HL-60 (cell line): ENCODE measurements around the gene PARP3.

Experiments used
- DNase-seq, 2 experiments: peaks; one replicate each; pipeline ENCODE4 v3.0.0-alpha.2; 2010 to 2020; ENCODE audit warnings: low read depth in 1 of 2, low spot score in 1 of 2
- H3K27ac ChIP-seq: fragments of 250-450 bp; sonication (Bioruptor Pico); replicated peaks from 2 replicates; pipeline ENCODE4 v1.5.1; 2020; ENCODE audit warnings: mild to moderate bottlenecking, moderate library complexity
- H3K27me3 ChIP-seq: fragments of 250-450 bp; sonication (Bioruptor Pico); 2 replicates; pipeline ENCODE4 v1.5.1; 2021; ENCODE audit warnings: mild to moderate bottlenecking, moderate library complexity; ENCODE audit not compliant: insufficient read depth, poor library complexity, severe bottlenecking
- H3K4me3 ChIP-seq: replicated peaks from 2 replicates; pipeline ENCODE4 v1.5.1; 2011; ENCODE audit warnings: mild to moderate bottlenecking, control low read depth, low read length; ENCODE audit not compliant: insufficient read depth
- GABPA ChIP-seq: IDR thresholded peaks from 2 replicates; pipeline ENCODE4 v1.6.1; 2012; ENCODE audit warnings: low read depth
- POLR2AphosphoS5 ChIP-seq: IDR thresholded peaks from 2 replicates; pipeline ENCODE4 v1.6.1; 2012; ENCODE audit warnings: low read depth
- SPI1 ChIP-seq: IDR thresholded peaks from 2 replicates; pipeline ENCODE4 v1.6.1; 2012; ENCODE audit warnings: low read depth, mild to moderate bottlenecking, borderline replicate concordance
- TF ChIP-seq, protein P1 (sequence below): IDR thresholded peaks from 2 replicates; pipeline ENCODE4 v1.6.1; 2012; ENCODE audit warnings: low read depth; ENCODE audit not compliant: insufficient replicate concordance
- TF ChIP-seq, protein P2 (sequence below): IDR thresholded peaks from one replicate; pipeline ENCODE4 v1.5.1; 2011; ENCODE audit warnings: low read length, control low read depth, inconsistent platforms; ENCODE audit not compliant: insufficient read depth

The PARP3 gene

GRCh38 chr3:51985063-51985462 lies 42.9 kb downstream of the PARP3 start:
- Histone ChIP-seq H3K27ac (no peak overlapping the region), H3K27me3 (no peaks in the 10 kb centered on the region), H3K4me3 (no peak overlapping the region)
- no peak for DNase-seq
- TF ChIP-seq SPI1 (no peak), GABPA (no peak), POLR2AphosphoS5 (no peak)
- TF ChIP-seq, protein P1, sequence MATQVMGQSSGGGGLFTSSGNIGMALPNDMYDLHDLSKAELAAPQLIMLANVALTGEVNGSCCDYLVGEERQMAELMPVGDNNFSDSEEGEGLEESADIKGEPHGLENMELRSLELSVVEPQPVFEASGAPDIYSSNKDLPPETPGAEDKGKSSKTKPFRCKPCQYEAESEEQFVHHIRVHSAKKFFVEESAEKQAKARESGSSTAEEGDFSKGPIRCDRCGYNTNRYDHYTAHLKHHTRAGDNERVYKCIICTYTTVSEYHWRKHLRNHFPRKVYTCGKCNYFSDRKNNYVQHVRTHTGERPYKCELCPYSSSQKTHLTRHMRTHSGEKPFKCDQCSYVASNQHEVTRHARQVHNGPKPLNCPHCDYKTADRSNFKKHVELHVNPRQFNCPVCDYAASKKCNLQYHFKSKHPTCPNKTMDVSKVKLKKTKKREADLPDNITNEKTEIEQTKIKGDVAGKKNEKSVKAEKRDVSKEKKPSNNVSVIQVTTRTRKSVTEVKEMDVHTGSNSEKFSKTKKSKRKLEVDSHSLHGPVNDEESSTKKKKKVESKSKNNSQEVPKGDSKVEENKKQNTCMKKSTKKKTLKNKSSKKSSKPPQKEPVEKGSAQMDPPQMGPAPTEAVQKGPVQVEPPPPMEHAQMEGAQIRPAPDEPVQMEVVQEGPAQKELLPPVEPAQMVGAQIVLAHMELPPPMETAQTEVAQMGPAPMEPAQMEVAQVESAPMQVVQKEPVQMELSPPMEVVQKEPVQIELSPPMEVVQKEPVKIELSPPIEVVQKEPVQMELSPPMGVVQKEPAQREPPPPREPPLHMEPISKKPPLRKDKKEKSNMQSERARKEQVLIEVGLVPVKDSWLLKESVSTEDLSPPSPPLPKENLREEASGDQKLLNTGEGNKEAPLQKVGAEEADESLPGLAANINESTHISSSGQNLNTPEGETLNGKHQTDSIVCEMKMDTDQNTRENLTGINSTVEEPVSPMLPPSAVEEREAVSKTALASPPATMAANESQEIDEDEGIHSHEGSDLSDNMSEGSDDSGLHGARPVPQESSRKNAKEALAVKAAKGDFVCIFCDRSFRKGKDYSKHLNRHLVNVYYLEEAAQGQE, result no peak
- TF ChIP-seq, protein P2, sequence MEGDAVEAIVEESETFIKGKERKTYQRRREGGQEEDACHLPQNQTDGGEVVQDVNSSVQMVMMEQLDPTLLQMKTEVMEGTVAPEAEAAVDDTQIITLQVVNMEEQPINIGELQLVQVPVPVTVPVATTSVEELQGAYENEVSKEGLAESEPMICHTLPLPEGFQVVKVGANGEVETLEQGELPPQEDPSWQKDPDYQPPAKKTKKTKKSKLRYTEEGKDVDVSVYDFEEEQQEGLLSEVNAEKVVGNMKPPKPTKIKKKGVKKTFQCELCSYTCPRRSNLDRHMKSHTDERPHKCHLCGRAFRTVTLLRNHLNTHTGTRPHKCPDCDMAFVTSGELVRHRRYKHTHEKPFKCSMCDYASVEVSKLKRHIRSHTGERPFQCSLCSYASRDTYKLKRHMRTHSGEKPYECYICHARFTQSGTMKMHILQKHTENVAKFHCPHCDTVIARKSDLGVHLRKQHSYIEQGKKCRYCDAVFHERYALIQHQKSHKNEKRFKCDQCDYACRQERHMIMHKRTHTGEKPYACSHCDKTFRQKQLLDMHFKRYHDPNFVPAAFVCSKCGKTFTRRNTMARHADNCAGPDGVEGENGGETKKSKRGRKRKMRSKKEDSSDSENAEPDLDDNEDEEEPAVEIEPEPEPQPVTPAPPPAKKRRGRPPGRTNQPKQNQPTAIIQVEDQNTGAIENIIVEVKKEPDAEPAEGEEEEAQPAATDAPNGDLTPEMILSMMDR, result no peak

DNA sequence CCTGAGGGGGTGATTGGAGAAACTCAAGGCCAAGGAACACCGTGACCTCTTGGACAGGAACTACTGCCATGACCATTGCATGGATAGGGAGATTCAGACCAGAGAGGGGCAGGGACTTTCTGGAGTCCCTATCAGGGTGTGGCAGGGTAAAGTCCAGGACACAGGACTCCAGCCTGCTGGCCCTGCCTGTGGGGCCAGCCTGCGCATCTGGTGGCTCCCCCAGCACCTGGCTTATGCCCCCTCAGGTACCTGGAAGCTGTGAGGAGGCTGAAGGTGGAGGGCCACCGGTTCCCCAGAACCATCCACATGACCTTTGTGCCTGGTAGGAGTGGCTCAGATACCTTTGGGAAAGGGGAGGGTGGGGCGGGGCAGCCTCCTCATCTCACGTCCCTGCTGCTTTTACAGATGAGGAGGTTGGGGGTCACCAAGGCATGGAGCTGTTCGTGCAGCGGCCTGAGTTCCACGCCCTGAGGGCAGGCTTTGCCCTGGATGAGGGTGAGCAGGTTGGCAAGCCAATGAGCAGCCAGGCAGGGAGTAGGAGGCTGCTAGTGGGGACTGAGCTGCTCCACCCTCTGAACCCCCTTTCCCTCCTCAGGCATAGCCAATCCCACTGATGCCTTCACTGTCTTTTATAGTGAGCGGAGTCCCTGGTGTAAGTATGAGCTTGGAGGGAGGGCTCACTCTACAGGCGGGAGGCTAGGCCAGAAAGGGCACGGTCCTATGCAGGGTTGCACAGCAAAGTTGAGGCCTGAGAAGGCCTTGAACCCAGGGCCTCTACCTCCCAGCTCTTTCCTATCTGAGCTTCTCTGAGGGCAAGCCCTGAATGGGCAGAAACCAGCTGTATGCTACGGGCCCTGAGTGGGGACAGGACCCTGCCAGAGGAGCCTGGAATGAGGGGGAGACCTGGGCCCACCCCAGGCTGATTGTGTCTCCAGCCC lies 44.1 kb downstream of the PARP3 start:
- TF ChIP-seq POLR2AphosphoS5, result no peak
- no peak for TF ChIP-seq SPI1
- TF ChIP-seq, protein P2, result no peak
- TF ChIP-seq GABPA, result no peak
- TF ChIP-seq, protein P1, result no peak
- Histone ChIP-seq H3K4me3 (no peak overlapping the region), H3K27ac (no peak overlapping the region), H3K27me3 (no peaks in the 10 kb centered on the region)
- no peak for DNase-seq

GRCh38 chr3:51987568-51987967 lies 45.4 kb downstream of the PARP3 start:
- no peak for DNase-seq
- Histone ChIP-seq H3K4me3 (no peak overlapping the region), H3K27me3 (no peaks in the 10 kb centered on the region), H3K27ac (no peak overlapping the region)
- TF ChIP-seq GABPA (no peak), POLR2AphosphoS5 (no peak), SPI1 (no peak)
- TF ChIP-seq, protein P1, result no peak
- TF ChIP-seq, protein P2, result no peak
